ENCODE results near the gene OR2A42. TPM values are rescaled to one million over a fixed set of nuclear protein-coding genes. Genes with fewer than 3 reads are reported as not detected.

OR2A42 gene
- not detected in 5 replicates for total RNA-seq (2022; extraction: Qiagen RNA extraction; ENCODE audit: low read depth)

DNA sequence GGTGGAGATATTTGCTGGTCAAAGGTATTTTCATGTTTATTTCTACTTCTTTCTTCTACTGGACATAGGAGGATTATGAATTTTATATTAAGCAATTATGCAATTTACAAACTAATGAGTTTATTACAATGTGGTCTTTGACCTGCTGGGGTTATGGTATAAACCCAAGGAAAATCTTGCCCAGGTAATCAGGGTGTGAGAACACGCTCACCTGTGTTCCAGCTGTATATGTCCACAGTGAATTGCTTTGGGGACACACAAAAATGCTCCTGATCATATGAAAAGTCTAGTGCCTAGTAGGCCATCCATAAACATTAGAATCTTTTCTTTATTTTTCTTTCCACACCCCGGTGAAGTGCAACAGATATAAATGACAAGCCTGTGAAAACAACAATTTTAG lies at the start of gene OR2A42:
Gene OR2A42, minus strand, starts transcription at position 241 of the 400 bp plus-strand sequence. CDS start 6,762 bp downstream, outside the sequence.

DNA sequence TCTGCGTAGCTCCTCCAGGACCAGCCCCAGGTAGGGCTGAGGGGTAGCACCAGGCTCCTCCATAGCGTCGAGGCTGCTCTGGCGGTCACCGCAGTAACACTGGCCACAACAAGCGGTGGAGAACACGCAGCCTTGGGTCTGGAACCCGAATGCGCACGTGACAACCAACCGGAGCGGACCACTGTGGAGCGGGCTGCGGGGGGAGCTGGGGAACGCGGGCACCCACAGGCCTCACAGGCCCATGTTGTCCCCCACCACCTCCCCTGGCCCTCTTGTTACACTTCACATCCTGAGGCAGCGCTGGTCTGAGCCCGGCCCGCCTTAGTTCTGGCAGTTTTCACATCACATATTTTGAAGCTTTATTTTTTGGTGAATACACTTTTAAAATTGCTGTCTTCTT lies 29.8 kb upstream of the OR2A42 start, which contains the start of gene CTAGE8:
Gene CTAGE8, minus strand, starts transcription at position 101 of the 400 bp plus-strand sequence. Its CDS starts 38 bp downstream, at position 63.

DNA sequence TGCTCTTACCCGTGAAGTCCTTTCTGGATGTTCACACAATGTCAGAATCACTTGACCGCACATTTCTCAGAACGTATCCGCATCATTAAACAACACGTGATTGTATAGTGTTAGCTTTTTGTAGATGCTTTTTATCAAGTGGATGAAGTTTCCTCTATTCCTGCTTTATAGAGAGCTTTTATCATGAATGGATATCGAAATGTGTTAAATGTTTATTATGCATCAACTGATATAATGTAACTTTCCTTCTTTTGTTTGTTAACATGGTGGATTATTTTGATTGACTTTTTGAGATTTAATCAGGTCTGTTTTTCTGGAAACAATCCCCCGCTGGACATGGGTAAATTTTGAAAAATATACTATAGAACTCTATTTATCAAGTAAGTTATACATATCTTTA lies 25.3 kb upstream of the OR2A42 start, which contains the start of gene OR2A7:
Gene OR2A7, minus strand, starts transcription at position 101 of the 400 bp plus-strand sequence. CDS start 5,164 bp downstream, outside the sequence.

GRCh38 chr7:144195212-144195872 lies 44.1 kb downstream of the OR2A42 start, which contains the start of gene ARHGEF35:
TSS of gene ARHGEF35 (minus strand) at chr7:144195833. CDS start at chr7:144188383, 7,450 bp downstream.

DNA sequence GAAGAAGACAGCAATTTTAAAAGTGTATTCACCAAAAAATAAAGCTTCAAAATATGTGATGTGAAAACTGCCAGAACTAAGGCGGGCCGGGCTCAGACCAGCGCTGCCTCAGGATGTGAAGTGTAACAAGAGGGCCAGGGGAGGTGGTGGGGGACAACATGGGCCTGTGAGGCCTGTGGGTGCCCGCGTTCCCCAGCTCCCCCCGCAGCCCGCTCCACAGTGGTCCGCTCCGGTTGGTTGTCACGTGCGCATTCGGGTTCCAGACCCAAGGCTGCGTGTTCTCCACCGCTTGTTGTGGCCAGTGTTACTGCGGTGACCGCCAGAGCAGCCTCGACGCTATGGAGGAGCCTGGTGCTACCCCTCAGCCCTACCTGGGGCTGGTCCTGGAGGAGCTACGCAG lies 56.2 kb downstream of the OR2A42 start, which contains the start of gene CTAGE4:
Gene CTAGE4, plus strand, starts transcription at position 301 of the 400 bp plus-strand sequence. Its CDS starts 38 bp downstream, at position 339.

Other genes with a start within 250 kb of the OR2A42 start
- not detected in 5 replicates for gene OR6B1, start 239.3 kb downstream of the OR2A42 start, total RNA-seq (2022; extraction: Qiagen RNA extraction; ENCODE audit: low read depth)
- not detected in 5 replicates for gene OR2A5, start 190.7 kb downstream of the OR2A42 start, total RNA-seq (2022; extraction: Qiagen RNA extraction; ENCODE audit: low read depth)
- gene OR2A25, start 169.8 kb downstream of the OR2A42 start, total RNA-seq (2022; extraction: Qiagen RNA extraction; ENCODE audit: low read depth), result not detected in 5 replicates
- gene OR2A12, start 153.3 kb downstream of the OR2A42 start, total RNA-seq (2022; extraction: Qiagen RNA extraction; ENCODE audit: low read depth), result not detected in 5 replicates
- gene OR2A2, start 130.0 kb downstream of the OR2A42 start, total RNA-seq (2022; extraction: Qiagen RNA extraction; ENCODE audit: low read depth), result not detected in 5 replicates
- not detected in 5 replicates for gene OR2A14, start 116.4 kb downstream of the OR2A42 start, total RNA-seq (2022; extraction: Qiagen RNA extraction; ENCODE audit: low read depth)
- 0.05 TPM in 1 of 5 replicates, not detected in the others for gene CTAGE4, start 56.1 kb downstream of the OR2A42 start, total RNA-seq (2022; extraction: Qiagen RNA extraction; ENCODE audit: low read depth)
- gene ARHGEF35, start 43.8 kb downstream of the OR2A42 start, total RNA-seq (2022; extraction: Qiagen RNA extraction; ENCODE audit: low read depth), result 0.22 to 0.59 TPM (median 0.26 TPM) in 5 replicates
- not detected in 5 replicates for gene OR2A7, start 25.2 kb upstream of the OR2A42 start, total RNA-seq (2022; extraction: Qiagen RNA extraction; ENCODE audit: low read depth)
- 0.12 TPM in 1 of 5 replicates, not detected in the others for gene CTAGE8, start 29.7 kb upstream of the OR2A42 start, total RNA-seq (2022; extraction: Qiagen RNA extraction; ENCODE audit: low read depth)
- not detected in 5 replicates for gene OR2A1, start 72.8 kb upstream of the OR2A42 start, total RNA-seq (2022; extraction: Qiagen RNA extraction; ENCODE audit: low read depth)
- gene ARHGEF5, start 115.8 kb upstream of the OR2A42 start, total RNA-seq (2022; extraction: Qiagen RNA extraction; ENCODE audit: low read depth), result 1.6 to 2.0 TPM (median 1.6 TPM) in 5 replicates
- not detected in 5 replicates for gene NOBOX, start 164.1 kb upstream of the OR2A42 start, total RNA-seq (2022; extraction: Qiagen RNA extraction; ENCODE audit: low read depth)

Data from A549 treated with RU486 at 1 μM for 4 hours (cell line).